Thyroid gland (tissue), 4 donors: Measurements from ENCODE around the gene ADAMTS16.

Experiments
- CTCF ChIP-seq, 6 experiments: fragments of 200-600 bp in 3 of 6; fragments of 450-650 bp in 3 of 6; sonication (generic) in 3 of 6; IDR thresholded peaks; one replicate each; pipeline ENCODE4 v1.5.1; 2016 to 2019; ENCODE audit warnings: antibody characterized with exemption in 6 of 6, mild to moderate bottlenecking in 2 of 6, inconsistent platforms in 1 of 6, moderate library complexity in 1 of 6
- POLR2A ChIP-seq, 2 donors: fragments of 450-650 bp; IDR thresholded peaks; one replicate each; pipeline ENCODE4 v1.6.1; 2017; ENCODE audit warnings: antibody characterized with exemption in 2 of 2, mild to moderate bottlenecking in 2 of 2, moderate library complexity in 1 of 2

GRCh38 chr5:5198135-5198534 is 58.0 kb downstream of the ADAMTS16 start:
- TF ChIP-seq CTCF (IDR thresholded peaks at IDR 0.05) = no peak
- TF ChIP-seq POLR2A (IDR thresholded peaks at IDR 0.05) = no peak
